HepG2 (cell line): ENCODE data around the gene BTRC.

Source experiments
- ARNTL ChIP-seq: sonication (generic); formaldehyde crosslinking; IDR thresholded peaks from 2 replicates; pipeline ENCODE4 v1.4.0; 2020; ENCODE audit warnings: mild to moderate bottlenecking, missing genetic modification reagents
- PCBP1 ChIP-seq: fragments of 200-400 bp; formaldehyde crosslinking; IDR thresholded peaks from 2 replicates; pipeline ENCODE4 v1.6.1; 2017; ENCODE audit warnings: mild to moderate bottlenecking, low read depth, low read length, borderline replicate concordance
- SETDB1 ChIP-seq: sonication (generic); formaldehyde crosslinking; IDR thresholded peaks from 2 replicates; pipeline ENCODE4 v1.5.1; 2020; ENCODE audit warnings: missing genetic modification reagents, mild to moderate bottlenecking, borderline replicate concordance
- ZNF281 ChIP-seq: sonication (generic); formaldehyde crosslinking; IDR thresholded peaks from 2 replicates; pipeline ENCODE4 v1.4.0; 2020; ENCODE audit warnings: missing genetic modification reagents, borderline replicate concordance
- ZNF331 ChIP-seq: sonication (generic); formaldehyde crosslinking; IDR thresholded peaks from 2 replicates; pipeline ENCODE4 v1.4.0; 2020; ENCODE audit warnings: missing genetic modification reagents
- ZNF354B ChIP-seq: sonication (generic); formaldehyde crosslinking; IDR thresholded peaks from 2 replicates; pipeline ENCODE4 v1.8.0; 2022; ENCODE audit warnings: mild to moderate bottlenecking, missing genetic modification reagents

DNA sequence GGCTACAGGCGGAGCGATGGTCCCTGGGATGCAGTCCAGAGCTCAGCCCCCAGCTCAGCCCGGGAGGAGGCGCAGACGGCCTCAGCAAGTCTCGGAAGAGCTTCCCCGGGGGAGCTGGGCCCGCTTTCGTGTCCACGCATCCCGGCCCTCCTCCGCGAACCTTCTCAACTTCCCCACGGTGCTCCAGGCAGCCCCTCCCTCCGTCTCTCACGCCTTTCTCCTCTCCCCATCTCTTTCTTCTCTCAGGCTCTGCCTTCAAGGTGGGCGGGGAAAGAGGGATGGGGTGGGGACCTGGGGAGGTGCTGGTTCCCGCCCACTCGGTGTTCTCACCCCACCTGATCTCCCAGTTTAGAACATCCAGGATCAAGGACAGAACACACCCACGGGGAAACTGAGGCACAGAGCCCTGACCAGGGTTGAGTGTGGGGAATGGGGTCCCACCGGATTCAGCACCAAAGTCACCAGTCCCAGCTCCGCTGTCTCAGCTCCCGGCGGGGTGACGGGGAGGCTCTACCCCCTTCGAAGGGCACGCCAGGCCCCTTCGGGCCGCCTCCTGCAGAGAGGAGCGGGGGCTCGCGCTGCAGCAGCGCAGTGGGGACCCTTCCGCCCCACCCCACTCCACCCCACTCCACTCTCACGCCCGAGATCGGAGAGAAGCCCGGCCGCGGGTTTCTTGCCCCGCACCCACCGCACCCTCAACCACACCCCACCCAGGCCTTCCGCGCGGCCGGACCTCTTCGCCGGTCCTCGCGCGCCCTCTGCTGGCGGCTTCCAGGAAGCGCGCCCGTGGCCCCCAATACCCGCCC is 215.9 kb downstream of the BTRC start:
- peak; percentile 63; the same call in 1 of the 2 replicates for TF ChIP-seq ZNF281 (CRISPR knock-in tag)
- TF ChIP-seq PCBP1, result no peak
- no peak for TF ChIP-seq ARNTL (CRISPR knock-in tag)
- TF ChIP-seq ZNF354B (CRISPR knock-in tag), result no peak
- TF ChIP-seq ZNF331, result no peak
- no peak for TF ChIP-seq SETDB1
